B cell (primary cell): ENCODE data around the gene PCMTD2. TPM values are rescaled to one million over a fixed set of nuclear protein-coding genes. Genes with fewer than 3 reads are reported as not detected.

Source experiments
- ATAC-seq: fragments of 200-7000 bp; cut with Tn5 transposase; one replicate; pipeline ENCODE4 v1.10.0; 2021; ENCODE audit warnings: low read depth, mild to moderate bottlenecking, moderate number of reproducible peaks, moderate library complexity
- CTCF ChIA-PET: fragments of 350-600 bp; sonication (Branson Sonifier 250); formaldehyde crosslinking; loops from one replicate; lab custom pipeline; 2021; ENCODE audit warnings: antibody characterized with exemption, inconsistent platforms; lab: Charles Lee
- POLR2A ChIA-PET: fragments of 350-600 bp; sonication (Branson Sonifier 250); formaldehyde crosslinking; loops from one replicate; lab custom pipeline; 2021; ENCODE audit warnings: antibody characterized with exemption; lab: Charles Lee
- DNase-seq: peaks from one replicate; pipeline ENCODE4 v3.0.0; 2013
- H2AFZ ChIP-seq: 2 replicates; pipeline ENCODE4 v1.6.1; 2012; ENCODE audit warnings: mild to moderate bottlenecking, low read depth, low read length; ENCODE audit not compliant: insufficient read depth, poor library complexity, severe bottlenecking
- H3K27ac ChIP-seq, 2 donors: 1 replicate in 1 of 2; 2 replicates in 1 of 2; pipeline ENCODE4 v1.5.1; 2012 to 2013; ENCODE audit warnings: low read length in 2 of 2, mild to moderate bottlenecking in 2 of 2, moderate library complexity in 1 of 2
- H3K27me3 ChIP-seq, 4 experiments: fragments of 200-600 bp in 1 of 4; sonication (generic) in 1 of 4; replicated peaks in 1 of 4; 1 replicate in 2 of 4; 2 replicates in 2 of 4; pipeline versions ENCODE4 v1.6.1 to v1.7.0; 2013 to 2016; ENCODE audit warnings: low read length in 3 of 4, mild to moderate bottlenecking in 2 of 4, mixed read lengths in 1 of 4, moderate library complexity in 1 of 4; ENCODE audit not compliant: insufficient read depth in 4 of 4, control insufficient read depth in 3 of 4; ENCODE audit errors: control extremely low read depth in 1 of 4
- H3K36me3 ChIP-seq, 2 experiments: replicated peaks in 1 of 2; 1 replicate in 1 of 2; 2 replicates in 1 of 2; pipeline versions ENCODE4 v1.6.1 to v1.7.1; 2013; ENCODE audit warnings: low read length in 1 of 2; ENCODE audit not compliant: insufficient read depth in 2 of 2, control insufficient read depth in 1 of 2; ENCODE audit errors: control extremely low read depth in 1 of 2, extremely low read depth in 1 of 2
- H3K4me1 ChIP-seq, 2 donors: fragments of 200-600 bp in 1 of 2; sonication (generic) in 1 of 2; 1 replicate in 1 of 2; 2 replicates in 1 of 2; pipeline versions ENCODE4 v1.5.1 to v1.6.1; 2013 to 2017; ENCODE audit warnings: low read length in 2 of 2; ENCODE audit not compliant: control insufficient read depth in 2 of 2, insufficient read depth in 2 of 2
- H3K4me2 ChIP-seq: replicated peaks from 2 replicates; pipeline ENCODE3; 2012; ENCODE audit warnings: mild to moderate bottlenecking, low read depth, low read length; ENCODE audit not compliant: poor library complexity, severe bottlenecking
- H3K4me3 ChIP-seq, 5 experiments: fragments of 200-600 bp in 1 of 5; sonication (generic) in 1 of 5; 1 replicate in 3 of 5; 2 replicates in 2 of 5; pipeline versions ENCODE4 v1.5.1 to v1.7.0; 2011 to 2016; ENCODE audit warnings: low read length in 4 of 5, mild to moderate bottlenecking in 4 of 5, low read depth in 2 of 5, control low read depth in 1 of 5, moderate library complexity in 1 of 5; ENCODE audit not compliant: insufficient read depth in 1 of 5; ENCODE audit errors: control extremely low read depth in 1 of 5, extremely low read depth in 1 of 5
- H3K79me2 ChIP-seq: fragments of 200-600 bp; sonication (generic); one replicate; pipeline ENCODE4 v1.6.0; 2016; ENCODE audit warnings: low read length; ENCODE audit not compliant: control insufficient read depth, insufficient read depth
- H3K9ac ChIP-seq: fragments of 200-600 bp; sonication (generic); 2 replicates; pipeline ENCODE4 v1.6.1; 2017; ENCODE audit warnings: mild to moderate bottlenecking, low read length, moderate library complexity
- H3K9me3 ChIP-seq, 3 donors: one replicate each; pipeline versions ENCODE4 v1.6.1 to v1.7.1; 2013; ENCODE audit warnings: low read length in 2 of 3; ENCODE audit not compliant: control insufficient read depth in 2 of 3, insufficient read depth in 1 of 3; ENCODE audit errors: control extremely low read depth in 1 of 3
- H4K20me1 ChIP-seq: 2 replicates; pipeline ENCODE4 v1.6.0; 2012; ENCODE audit warnings: mild to moderate bottlenecking, low read length; ENCODE audit not compliant: insufficient read depth, control insufficient read depth, poor library complexity, severe bottlenecking
- H3K27ac Mint-ChIP-seq: one replicate; pipeline ENCODE4 v1.8.0; 2021; ENCODE audit warnings: mixed read lengths
- H3K27me3 Mint-ChIP-seq: one replicate; pipeline ENCODE4 v1.8.0; 2021; ENCODE audit warnings: mixed read lengths
- H3K4me1 Mint-ChIP-seq: one replicate; pipeline ENCODE4 v1.8.0; 2021; ENCODE audit warnings: mixed read lengths
- H3K4me3 Mint-ChIP-seq: one replicate; pipeline ENCODE4 v1.8.0; 2021; ENCODE audit warnings: mixed read lengths
- H3K9me3 Mint-ChIP-seq: one replicate; pipeline ENCODE4 v1.8.0; 2022; ENCODE audit warnings: mixed read lengths; ENCODE audit not compliant: insufficient read depth
- EZH2 ChIP-seq: IDR thresholded peaks from 2 replicates; pipeline ENCODE4 v1.6.1; 2012; ENCODE audit warnings: borderline replicate concordance, low read depth, mild to moderate bottlenecking, moderate library complexity, low read length; ENCODE audit not compliant: insufficient read depth, poor library complexity, severe bottlenecking
- WGBS: methylation state at CpG from one replicate; pipeline ENCODE4 v1.1.5; 2013; ENCODE audit warnings: missing lambda C conversion rate; ENCODE audit not compliant: insufficient coverage; 5-methylcytosine and 5-hydroxymethylcytosine counted together
- intact Hi-C: fragments of 100-400 bp; cut with micrococcal nuclease; formaldehyde crosslinking; loops from one replicate; pipeline ENCODE4 v1.10.0; 2022
- polyA plus RNA-seq: library from polyadenylated mRNA; depleted of rRNA; stranded (reverse); fragments of >200 nt; gene quantifications from 2 replicates; pipeline ENCODE4 v1.2.3, GENCODE V29; 2012
- total RNA-seq, 2 donors: library from RNA; stranded (reverse); fragments of 120-200 nt in 1 of 2; gene quantifications; 1 replicate in 1 of 2; 2 replicates in 1 of 2; pipeline versions ENCODE4 v1.2.3 to v1.2.4, GENCODE V29; 2013 to 2022
- TF ChIP-seq, protein P1 (sequence below): fragments of 200-600 bp; IDR thresholded peaks from one replicate; pipeline ENCODE4 v1.8.0; 2022; ENCODE audit warnings: antibody characterized with exemption, mild to moderate bottlenecking

Gene PCMTD2
- total and polyA plus RNA-seq, 2 donors (not counting 1 experiment from before 2014, with no cell fraction given) = 39.8 to 131 TPM

- POLR2A ChIA-PET = no interaction called here
- Histone ChIP-seq H3K4me3 (no peak overlapping the region), H3K9me3 (no peaks in the 10 kb centered on the region), H3K36me3 (no peaks in the 10 kb centered on the region), H3K4me1 (no peaks in the 10 kb centered on the region), H3K4me2 (no peak overlapping the region), H4K20me1 (no peaks in the 10 kb centered on the region), H3K27ac (no peak overlapping the region), H3K9ac (no peak overlapping the region), H3K79me2 (no peaks in the 10 kb centered on the region), H2AFZ (no peak overlapping the region), H3K27me3 (peaks cover 0 to 38% (median 11%) of the 10 kb centered on the region in 4 experiments)
- 78% methylated on average over 6 of the region's 8 CpGs for WGBS
- CTCF ChIA-PET = interaction anchor here (1.2 kb wide), 1 partner anchor 12 kb away, joined by 3 read pairs; no protein-coding TSS in a partner anchor
- no peak overlapping the region for H3K4me3 Mint-ChIP-seq
- H3K4me1 Mint-ChIP-seq = no peaks in the 10 kb centered on the region
- no peak for ATAC-seq
- intact Hi-C loops = no loop called here
- H3K27ac Mint-ChIP-seq = no peak overlapping the region
- no peak for DNase-seq
- TF ChIP-seq, protein P1, sequence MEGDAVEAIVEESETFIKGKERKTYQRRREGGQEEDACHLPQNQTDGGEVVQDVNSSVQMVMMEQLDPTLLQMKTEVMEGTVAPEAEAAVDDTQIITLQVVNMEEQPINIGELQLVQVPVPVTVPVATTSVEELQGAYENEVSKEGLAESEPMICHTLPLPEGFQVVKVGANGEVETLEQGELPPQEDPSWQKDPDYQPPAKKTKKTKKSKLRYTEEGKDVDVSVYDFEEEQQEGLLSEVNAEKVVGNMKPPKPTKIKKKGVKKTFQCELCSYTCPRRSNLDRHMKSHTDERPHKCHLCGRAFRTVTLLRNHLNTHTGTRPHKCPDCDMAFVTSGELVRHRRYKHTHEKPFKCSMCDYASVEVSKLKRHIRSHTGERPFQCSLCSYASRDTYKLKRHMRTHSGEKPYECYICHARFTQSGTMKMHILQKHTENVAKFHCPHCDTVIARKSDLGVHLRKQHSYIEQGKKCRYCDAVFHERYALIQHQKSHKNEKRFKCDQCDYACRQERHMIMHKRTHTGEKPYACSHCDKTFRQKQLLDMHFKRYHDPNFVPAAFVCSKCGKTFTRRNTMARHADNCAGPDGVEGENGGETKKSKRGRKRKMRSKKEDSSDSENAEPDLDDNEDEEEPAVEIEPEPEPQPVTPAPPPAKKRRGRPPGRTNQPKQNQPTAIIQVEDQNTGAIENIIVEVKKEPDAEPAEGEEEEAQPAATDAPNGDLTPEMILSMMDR = no peak
- no peak for TF ChIP-seq EZH2
- peaks cover 30% of the 10 kb centered on the region for H3K27me3 Mint-ChIP-seq
- H3K9me3 Mint-ChIP-seq = no peaks in the 10 kb centered on the region
Observed at GRCh38 chr20:64244870-64245603, 10.5 kb upstream of the PCMTD2 start.

GRCh38 chr20:64245746-64246595, 9.6 kb upstream of the PCMTD2 start:
- H3K4me2 ChIP-seq = no peak overlapping the region
- H3K9me3 ChIP-seq = no peaks in the 10 kb centered on the region
- no peak for DNase-seq
- POLR2A ChIA-PET = no interaction called here
- no peak overlapping the region for H3K4me3 ChIP-seq
- peaks cover 32% of the 10 kb centered on the region for H3K27me3 Mint-ChIP-seq
- TF ChIP-seq EZH2 = no peak
- TF ChIP-seq, protein P1 = no peak
- 75% methylated on average over 7 of the region's 9 CpGs for WGBS
- no peaks in the 10 kb centered on the region for H3K9me3 Mint-ChIP-seq
- H3K9ac ChIP-seq = no peak overlapping the region
- no peaks in the 10 kb centered on the region for H3K79me2 ChIP-seq
- H3K27me3 ChIP-seq = peaks cover 0 to 38% (median 13%) of the 10 kb centered on the region in 4 experiments
- H2AFZ ChIP-seq = no peak overlapping the region
- no peak overlapping the region for H3K27ac ChIP-seq
- CTCF ChIA-PET = no interaction called here
- no peaks in the 10 kb centered on the region for H3K36me3 ChIP-seq
- H3K27ac Mint-ChIP-seq = no peak overlapping the region
- H3K4me3 Mint-ChIP-seq = no peak overlapping the region
- H3K4me1 ChIP-seq = no peaks in the 10 kb centered on the region
- intact Hi-C loops = no loop called here
- no peaks in the 10 kb centered on the region for H3K4me1 Mint-ChIP-seq
- no peaks in the 10 kb centered on the region for H4K20me1 ChIP-seq
- ATAC-seq = no peak
